Caco-2 (cell line): Measurements from ENCODE around the gene ASPN. TPM values are rescaled to one million over a fixed set of nuclear protein-coding genes. Genes with fewer than 3 reads are reported as not detected.

Source experiments
- BruUV-seq: library from RNA; stranded (reverse); fragments of 400-500 nt; replicated peaks from 2 replicates; lab custom pipeline; 2021; lab: Mats Ljungman, UMichigan
- CTCF ChIA-PET: fragments of 300-600 bp; sonication (Branson Sonifier 250); formaldehyde crosslinking; loops from one replicate; lab custom pipeline; 2022; ENCODE audit warnings: antibody characterized with exemption; lab: Charles Lee
- POLR2A ChIA-PET: fragments of 300-600 bp; sonication (Branson Sonifier 250); formaldehyde crosslinking; loops from one replicate; lab custom pipeline; 2022; ENCODE audit warnings: antibody characterized with exemption; lab: Charles Lee
- DNase-seq, 2 experiments: peaks; one replicate each; pipeline versions ENCODE4 v3.0.0 to v3.0.0-alpha.2; 2020 to 2022
- H3K27me3 ChIP-seq: replicated peaks from 2 replicates; pipeline ENCODE4 v1.6.0; 2011; ENCODE audit warnings: low read length; ENCODE audit not compliant: control insufficient read depth, insufficient read depth
- H3K36me3 ChIP-seq: 2 replicates; pipeline ENCODE4 v1.5.1; 2011; ENCODE audit warnings: low read length; ENCODE audit not compliant: control insufficient read depth, insufficient read depth
- H3K4me1 ChIP-seq: fragments of 250-450 bp; sonication (Bioruptor Pico); 2 replicates; pipeline ENCODE4 v1.5.1; 2020; ENCODE audit warnings: mild to moderate bottlenecking
- H3K4me3 ChIP-seq: 2 replicates; pipeline ENCODE4 v1.5.1; 2011; ENCODE audit warnings: low read depth, mild to moderate bottlenecking, control low read depth, low read length
- H3K9me3 ChIP-seq: fragments of 250-450 bp; sonication (Bioruptor Pico); 2 replicates; pipeline ENCODE4 v1.5.1; 2020; ENCODE audit warnings: mild to moderate bottlenecking, moderate library complexity
- H3K27ac Mint-ChIP-seq: one replicate; pipeline ENCODE4 v1.8.0; 2022; ENCODE audit warnings: mixed read lengths; ENCODE audit not compliant: unreplicated experiment
- H3K27me3 Mint-ChIP-seq: one replicate; pipeline ENCODE4 v1.8.0; 2022; ENCODE audit warnings: mixed read lengths; ENCODE audit not compliant: insufficient read depth, unreplicated experiment
- H3K36me3 Mint-ChIP-seq: one replicate; pipeline ENCODE4 v1.8.0; 2022; ENCODE audit warnings: mild to moderate bottlenecking, mixed read lengths; ENCODE audit not compliant: insufficient read depth, unreplicated experiment
- H3K4me1 Mint-ChIP-seq: one replicate; pipeline ENCODE4 v1.8.0; 2022; ENCODE audit warnings: low read depth, mixed read lengths; ENCODE audit not compliant: unreplicated experiment
- H3K4me3 Mint-ChIP-seq: one replicate; pipeline ENCODE4 v1.8.0; 2022; ENCODE audit warnings: mild to moderate bottlenecking, moderate library complexity, mixed read lengths; ENCODE audit not compliant: unreplicated experiment
- H3K9me3 Mint-ChIP-seq: one replicate; pipeline ENCODE4 v1.8.0; 2022; ENCODE audit warnings: mixed read lengths; ENCODE audit not compliant: unreplicated experiment
- intact Hi-C: fragments of 100-400 bp; cut with micrococcal nuclease; formaldehyde crosslinking; loops from one replicate; pipeline ENCODE4 v1.10.0; 2022; ENCODE audit not compliant: unreplicated experiment
- total RNA-seq: library from RNA; stranded (reverse); gene quantifications from 2 replicates; pipeline ENCODE4 v1.2.3, GENCODE V29; 2022
- TF ChIP-seq, protein P1 (sequence below), 2 experiments: fragments of 200-600 bp in 1 of 2; IDR thresholded peaks; 1 replicate in 1 of 2; 2 replicates in 1 of 2; pipeline versions ENCODE4 v1.5.1 to v1.8.0; 2011 to 2022; ENCODE audit warnings: antibody characterized with exemption in 1 of 2, control low read depth in 1 of 2, inconsistent platforms in 1 of 2, low read depth in 1 of 2, low read length in 1 of 2, mild to moderate bottlenecking in 1 of 2, moderate library complexity in 1 of 2; ENCODE audit not compliant: insufficient read depth in 1 of 2, severe bottlenecking in 1 of 2, unreplicated experiment in 1 of 2

ASPN gene
- total RNA-seq, 1 experiment from 2014 or later, result not detected

- ChIA-PET POLR2A (no interaction called here), CTCF (no interaction called here)
- H3K27ac Mint-ChIP-seq, result no peak overlapping the region
- Histone ChIP-seq H3K36me3 (no peaks in the 10 kb centered on the region), H3K27me3 (no peaks in the 10 kb centered on the region), H3K9me3 (no peaks in the 10 kb centered on the region), H3K4me1 (no peaks in the 10 kb centered on the region), H3K4me3 (no peak overlapping the region)
- H3K4me3 Mint-ChIP-seq, result no peak overlapping the region
- H3K4me1 Mint-ChIP-seq, result no peaks in the 10 kb centered on the region
- no peaks in the 10 kb centered on the region for H3K36me3 Mint-ChIP-seq
- H3K9me3 Mint-ChIP-seq, result no peaks in the 10 kb centered on the region
- intact Hi-C loops, result no loop called here
- H3K27me3 Mint-ChIP-seq, result no peaks in the 10 kb centered on the region
- DNase-seq, result no peak
- no TSS peak for BruUV-seq
- TF ChIP-seq, protein P1, sequence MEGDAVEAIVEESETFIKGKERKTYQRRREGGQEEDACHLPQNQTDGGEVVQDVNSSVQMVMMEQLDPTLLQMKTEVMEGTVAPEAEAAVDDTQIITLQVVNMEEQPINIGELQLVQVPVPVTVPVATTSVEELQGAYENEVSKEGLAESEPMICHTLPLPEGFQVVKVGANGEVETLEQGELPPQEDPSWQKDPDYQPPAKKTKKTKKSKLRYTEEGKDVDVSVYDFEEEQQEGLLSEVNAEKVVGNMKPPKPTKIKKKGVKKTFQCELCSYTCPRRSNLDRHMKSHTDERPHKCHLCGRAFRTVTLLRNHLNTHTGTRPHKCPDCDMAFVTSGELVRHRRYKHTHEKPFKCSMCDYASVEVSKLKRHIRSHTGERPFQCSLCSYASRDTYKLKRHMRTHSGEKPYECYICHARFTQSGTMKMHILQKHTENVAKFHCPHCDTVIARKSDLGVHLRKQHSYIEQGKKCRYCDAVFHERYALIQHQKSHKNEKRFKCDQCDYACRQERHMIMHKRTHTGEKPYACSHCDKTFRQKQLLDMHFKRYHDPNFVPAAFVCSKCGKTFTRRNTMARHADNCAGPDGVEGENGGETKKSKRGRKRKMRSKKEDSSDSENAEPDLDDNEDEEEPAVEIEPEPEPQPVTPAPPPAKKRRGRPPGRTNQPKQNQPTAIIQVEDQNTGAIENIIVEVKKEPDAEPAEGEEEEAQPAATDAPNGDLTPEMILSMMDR (IDR thresholded peaks at IDR 0.05; ENCODE audit: insufficient read depth in 1 of 2, low read depth in 1 of 2, low read length in 1 of 2, severe bottlenecking in 1 of 2, unreplicated experiment in 1 of 2), result no peak
Observed at GRCh38 chr9:92425474-92425873, 56.8 kb downstream of the ASPN start.

GRCh38 chr9:92424340-92424739 is 58.0 kb downstream of the ASPN start, which contains the start of gene OMD:
Gene OMD, minus strand, starts transcription at chr9:92424471. Its CDS starts 6,913 bp downstream, at chr9:92417558.
- intact Hi-C loops, result no loop called here
- Histone ChIP-seq H3K9me3 (no peaks in the 10 kb centered on the region), H3K27me3 (no peaks in the 10 kb centered on the region), H3K4me1 (no peaks in the 10 kb centered on the region), H3K4me3 (no peak within 1 kb of the TSS), H3K36me3 (no peaks in the 10 kb centered on the region)
- no peaks in the 10 kb centered on the region for H3K9me3 Mint-ChIP-seq
- TF ChIP-seq, protein P1 (IDR thresholded peaks at IDR 0.05; ENCODE audit: insufficient read depth in 1 of 2, low read depth in 1 of 2, low read length in 1 of 2, severe bottlenecking in 1 of 2, unreplicated experiment in 1 of 2), result no peak
- no peak for DNase-seq
- POLR2A ChIA-PET, result no interaction called here
- no peaks in the 10 kb centered on the region for H3K27me3 Mint-ChIP-seq
- H3K36me3 Mint-ChIP-seq, result no peaks in the 10 kb centered on the region
- no peaks in the 10 kb centered on the region for H3K4me1 Mint-ChIP-seq
- H3K27ac Mint-ChIP-seq, result no peak within 1 kb of the TSS
- CTCF ChIA-PET, result no interaction called here
- H3K4me3 Mint-ChIP-seq, result no peak within 1 kb of the TSS
- no TSS peak for BruUV-seq

GRCh38 chr9:92423612-92424011 is 58.7 kb downstream of the ASPN start:
- intact Hi-C loops, result no loop called here
- Mint-ChIP-seq H3K27me3 (no peaks in the 10 kb centered on the region), H3K4me3 (no peak overlapping the region), H3K27ac (no peak overlapping the region), H3K4me1 (no peaks in the 10 kb centered on the region), H3K9me3 (no peaks in the 10 kb centered on the region), H3K36me3 (no peaks in the 10 kb centered on the region)
- CTCF ChIA-PET, result no interaction called here
- H3K4me1 ChIP-seq, result no peaks in the 10 kb centered on the region
- POLR2A ChIA-PET, result no interaction called here
- no peaks in the 10 kb centered on the region for H3K9me3 ChIP-seq
- no peaks in the 10 kb centered on the region for H3K27me3 ChIP-seq
- H3K4me3 ChIP-seq, result no peak overlapping the region
- no peak for DNase-seq
- BruUV-seq, result no TSS peak
- TF ChIP-seq, protein P1 (IDR thresholded peaks at IDR 0.05; ENCODE audit: insufficient read depth in 1 of 2, low read depth in 1 of 2, low read length in 1 of 2, severe bottlenecking in 1 of 2, unreplicated experiment in 1 of 2), result no peak
- no peaks in the 10 kb centered on the region for H3K36me3 ChIP-seq
